ENCODE data around the gene CPN1. TPM values are rescaled to one million over a fixed set of nuclear protein-coding genes. Genes with fewer than 3 reads are reported as not detected.

Gene CPN1
- total RNA-seq, 4 donors from 2014 or later: not detected

DNA sequence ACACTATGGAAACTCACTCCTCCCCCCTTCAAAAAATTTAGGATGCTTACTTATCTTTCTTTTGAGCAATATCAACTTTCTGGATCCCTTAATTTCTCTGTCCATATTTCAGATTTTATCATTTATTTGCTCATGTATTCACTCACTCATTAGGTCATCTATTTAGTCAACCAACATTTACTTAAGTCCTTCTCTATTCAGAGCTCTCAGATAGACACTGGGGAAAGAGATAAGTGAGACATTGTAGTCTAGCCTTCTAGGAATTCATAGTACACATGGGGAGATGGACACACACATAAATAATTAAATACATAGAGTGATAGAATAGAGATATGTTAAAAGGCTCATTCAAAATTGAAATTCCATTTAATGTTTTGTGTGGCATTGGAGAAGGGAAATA is 9.2 kb downstream of the CPN1 start:
- H3K4me3 ChIP-seq: no peak overlapping the region
- H3K27ac ChIP-seq: no peak overlapping the region
- no peaks in the 10 kb centered on the region for H3K36me3 ChIP-seq
- TF ChIP-seq CTCF (IDR thresholded peaks at IDR 0.05): no peak
- no peak for TF ChIP-seq POLR2AphosphoS5 (IDR thresholded peaks at IDR 0.05)
- no peak for TF ChIP-seq EP300 (IDR thresholded peaks at IDR 0.05)
- no peaks in the 10 kb centered on the region for H3K4me1 ChIP-seq
- H3K27me3 ChIP-seq: peaks cover 3% of the 10 kb centered on the region
- DNase-seq (ENCODE audit: low spot score in 2 of 2): no peak
- no peaks in the 10 kb centered on the region for H3K9me3 ChIP-seq

- Histone ChIP-seq H3K9me3 (no peaks in the 10 kb centered on the region), H3K27me3 (peaks cover 3% of the 10 kb centered on the region), H3K27ac (no peak overlapping the region), H3K36me3 (no peaks in the 10 kb centered on the region), H3K4me3 (no peak overlapping the region), H3K4me1 (no peaks in the 10 kb centered on the region)
- WGBS: 96% methylated on average over 2 of the region's 2 CpGs
- TF ChIP-seq POLR2A (IDR thresholded peaks at IDR 0.05): no peak
- TF ChIP-seq CTCF (IDR thresholded peaks at IDR 0.05): no peak
- no peak for TF ChIP-seq EP300 (IDR thresholded peaks at IDR 0.05)
- no peak for TF ChIP-seq POLR2AphosphoS5 (IDR thresholded peaks at IDR 0.05)
- no peak for DNase-seq (ENCODE audit: low spot score in 2 of 2)
These were observed 10.1 kb downstream of the CPN1 start for GRCh38 chr10:100071529-100071928.

DNA sequence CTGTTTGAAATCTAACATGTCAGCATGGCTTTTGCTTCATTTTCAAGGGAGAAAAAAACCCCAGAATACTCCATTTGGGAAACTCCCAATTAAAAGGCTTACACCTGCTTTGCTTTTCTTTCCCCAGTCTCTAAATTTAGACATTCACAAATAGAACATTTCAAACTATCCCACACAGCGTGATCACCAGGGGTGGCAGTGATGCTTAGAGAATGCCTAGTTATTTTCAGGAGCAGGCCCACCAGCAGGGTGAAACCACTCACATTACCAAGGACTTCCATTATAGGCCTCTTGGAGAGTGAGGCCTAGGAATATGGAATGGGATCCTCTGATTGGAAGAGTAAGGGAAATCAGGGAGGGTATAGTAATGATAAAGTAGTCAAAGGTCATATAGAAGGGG is 14.2 kb downstream of the CPN1 start:
- Histone ChIP-seq H3K4me1 (no peaks in the 10 kb centered on the region), H3K4me3 (no peak overlapping the region), H3K36me3 (no peaks in the 10 kb centered on the region), H3K27ac (no peak overlapping the region), H3K9me3 (no peaks in the 10 kb centered on the region), H3K27me3 (peaks cover 3% of the 10 kb centered on the region)
- TF ChIP-seq CTCF (IDR thresholded peaks at IDR 0.05) (no peak), POLR2A (IDR thresholded peaks at IDR 0.05) (no peak), EP300 (IDR thresholded peaks at IDR 0.05) (no peak)
- 100% methylated on average over 1 of the region's 1 CpG for WGBS
- DNase-seq (ENCODE audit: low spot score in 2 of 2): no peak

- 35% methylated on average over 23 of the region's 23 CpGs for WGBS
- Histone ChIP-seq H3K27ac (no peak overlapping the region), H3K36me3 (no peaks in the 10 kb centered on the region), H3K4me3 (no peak overlapping the region), H3K9me3 (no peaks in the 10 kb centered on the region), H3K27me3 (no peaks in the 10 kb centered on the region), H3K4me1 (no peaks in the 10 kb centered on the region)
- DNase-seq (ENCODE audit: low spot score in 2 of 2): no peak
- TF ChIP-seq CTCF (IDR thresholded peaks at IDR 0.05) (no peak), EP300 (IDR thresholded peaks at IDR 0.05) (no peak), POLR2A (IDR thresholded peaks at IDR 0.05) (no peak), POLR2AphosphoS5 (IDR thresholded peaks at IDR 0.05) (no peak)
These were observed 16.5 kb downstream of the CPN1 start for GRCh38 chr10:100065084-100065660.

GRCh38 chr10:100061401-100061800 is 20.3 kb downstream of the CPN1 start:
- DNase-seq (ENCODE audit: low spot score in 2 of 2): no peak
- H3K9me3 ChIP-seq: no peaks in the 10 kb centered on the region
- H3K36me3 ChIP-seq: no peaks in the 10 kb centered on the region
- H3K27me3 ChIP-seq: no peaks in the 10 kb centered on the region
- WGBS: 82% methylated on average over 1 of the region's 1 CpG
- H3K4me1 ChIP-seq: no peaks in the 10 kb centered on the region
- no peak overlapping the region for H3K4me3 ChIP-seq
- TF ChIP-seq CTCF (IDR thresholded peaks at IDR 0.05) (no peak), POLR2A (IDR thresholded peaks at IDR 0.05) (no peak), POLR2AphosphoS5 (IDR thresholded peaks at IDR 0.05) (no peak), EP300 (IDR thresholded peaks at IDR 0.05) (no peak)
- H3K27ac ChIP-seq: no peak overlapping the region
